HG03066 (cell line): ENCODE data around the gene VAV2.

ENCODE experiments used
- ATAC-seq: cut with Tn5 transposase; IDR thresholded peaks from one replicate; pipeline ENCODE4 v1.9.1; 2021; ENCODE audit warnings: low read depth; ENCODE audit not compliant: unreplicated experiment

The VAV2 gene

DNA sequence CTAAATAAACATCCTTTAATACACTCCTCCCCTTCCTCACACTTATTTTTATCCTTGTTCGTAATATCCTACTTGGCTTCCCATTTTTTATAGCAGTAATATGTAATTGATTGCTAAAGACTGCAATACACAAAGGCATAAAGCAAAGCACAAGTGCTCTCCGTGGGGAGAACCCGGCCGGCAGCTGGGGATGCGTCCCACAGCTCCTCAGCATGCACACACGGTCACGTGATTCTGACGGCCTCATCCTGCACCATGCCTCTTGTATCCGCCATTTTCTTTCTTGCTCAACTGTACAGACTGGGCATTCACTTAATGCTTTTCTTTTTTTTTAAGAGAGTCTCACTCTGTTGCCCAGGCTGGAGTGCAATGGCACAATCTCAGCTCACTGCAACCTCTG lies 36.0 kb upstream of the VAV2 start:
- no peak for ATAC-seq

DNA sequence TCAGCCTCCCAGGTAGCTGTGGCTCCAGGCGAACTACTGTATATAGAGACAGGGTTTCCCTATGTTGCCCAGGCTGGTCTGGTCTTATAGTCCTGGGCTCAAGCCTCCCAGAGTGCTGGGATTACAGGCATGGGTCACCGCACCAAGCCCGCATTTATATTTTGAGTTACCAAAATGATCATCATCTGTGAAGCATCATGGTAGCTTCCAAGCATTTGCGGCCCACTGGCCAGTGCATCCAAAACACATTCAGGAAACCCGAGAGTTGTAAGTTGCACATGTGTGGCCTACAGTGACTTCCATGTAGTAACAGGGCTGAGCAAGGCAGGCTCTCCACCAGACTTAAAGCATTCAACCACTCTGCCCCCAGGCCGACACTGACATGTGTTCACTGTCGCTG lies 35.4 kb upstream of the VAV2 start:
- ATAC-seq, result no peak

DNA sequence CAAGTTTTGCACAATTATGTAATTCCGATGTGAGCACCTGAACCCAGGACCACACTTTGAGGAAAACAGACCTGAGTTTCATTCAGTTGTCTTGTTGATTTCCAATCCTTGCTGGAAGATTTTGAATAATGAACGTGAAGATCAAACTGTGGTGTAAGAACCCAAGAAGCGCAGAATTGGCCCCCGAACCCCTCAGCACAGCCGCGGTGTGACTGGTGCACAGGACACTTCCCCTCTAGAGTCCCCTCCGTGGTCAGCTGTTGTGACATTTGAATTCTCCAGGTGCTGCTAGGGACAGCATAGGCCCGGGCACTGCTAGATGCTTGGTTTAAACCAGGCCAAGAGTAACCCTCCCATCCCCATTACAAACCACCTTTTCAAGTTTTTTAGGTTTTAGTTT lies 34.9 kb upstream of the VAV2 start:
- ATAC-seq, result no peak

DNA sequence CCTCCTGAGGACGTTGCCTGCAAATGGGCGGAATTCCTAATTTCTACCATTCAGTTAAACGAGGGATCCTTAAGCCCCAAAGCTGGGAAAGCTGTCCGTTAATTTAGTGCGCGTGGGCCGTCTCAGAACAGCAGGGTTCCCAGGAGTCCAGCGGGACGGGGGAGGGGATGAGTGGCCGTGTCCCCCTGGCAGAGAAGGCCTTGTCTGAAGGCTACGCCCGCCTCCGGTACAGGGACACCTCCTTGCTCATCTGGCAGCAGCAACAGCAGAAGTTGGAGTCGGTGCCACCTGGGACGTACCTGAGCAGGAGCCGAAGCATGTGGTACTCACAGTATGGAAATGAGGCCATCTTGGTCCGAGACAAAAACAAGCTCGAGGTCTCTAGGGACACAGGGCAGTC lies 34.5 kb upstream of the VAV2 start:
- no peak for ATAC-seq

GRCh38 chr9:134025606-134026541 lies 33.8 kb upstream of the VAV2 start:
- ATAC-seq, result peak; percentile 29

- ATAC-seq, result peak; percentile 75
These were observed 32.9 kb upstream of the VAV2 start, which contains the start of gene BRD3OS for GRCh38 chr9:134024828-134025605. BRD3OS (plus strand) TSS chr9:134025481; CDS start chr9:134026748, 1,267 bp downstream.

GRCh38 chr9:134024214-134024792 lies 32.2 kb upstream of the VAV2 start:
- ATAC-seq, result no peak

GRCh38 chr9:134014946-134015345 lies 22.8 kb upstream of the VAV2 start:
- no peak for ATAC-seq

DNA sequence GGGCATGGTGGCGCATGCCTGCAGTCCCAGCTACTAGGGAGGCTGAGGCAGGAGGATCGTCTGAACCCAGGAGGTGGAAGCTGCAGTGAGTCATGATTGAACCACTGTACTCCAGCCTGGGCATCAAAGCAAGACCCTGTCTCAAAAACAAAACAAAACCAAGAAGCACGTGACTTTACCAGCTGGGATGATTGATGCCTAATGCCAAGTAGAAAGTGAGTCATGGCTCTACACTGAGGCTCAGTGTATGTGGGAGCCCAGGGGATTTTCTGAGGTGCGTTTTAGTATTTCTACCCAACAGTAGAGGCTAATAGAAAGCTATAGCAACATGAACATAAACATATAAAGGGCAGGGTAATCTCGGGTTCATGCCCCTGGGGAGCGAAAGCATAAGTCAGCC lies 19.3 kb upstream of the VAV2 start:
- no peak for ATAC-seq

DNA sequence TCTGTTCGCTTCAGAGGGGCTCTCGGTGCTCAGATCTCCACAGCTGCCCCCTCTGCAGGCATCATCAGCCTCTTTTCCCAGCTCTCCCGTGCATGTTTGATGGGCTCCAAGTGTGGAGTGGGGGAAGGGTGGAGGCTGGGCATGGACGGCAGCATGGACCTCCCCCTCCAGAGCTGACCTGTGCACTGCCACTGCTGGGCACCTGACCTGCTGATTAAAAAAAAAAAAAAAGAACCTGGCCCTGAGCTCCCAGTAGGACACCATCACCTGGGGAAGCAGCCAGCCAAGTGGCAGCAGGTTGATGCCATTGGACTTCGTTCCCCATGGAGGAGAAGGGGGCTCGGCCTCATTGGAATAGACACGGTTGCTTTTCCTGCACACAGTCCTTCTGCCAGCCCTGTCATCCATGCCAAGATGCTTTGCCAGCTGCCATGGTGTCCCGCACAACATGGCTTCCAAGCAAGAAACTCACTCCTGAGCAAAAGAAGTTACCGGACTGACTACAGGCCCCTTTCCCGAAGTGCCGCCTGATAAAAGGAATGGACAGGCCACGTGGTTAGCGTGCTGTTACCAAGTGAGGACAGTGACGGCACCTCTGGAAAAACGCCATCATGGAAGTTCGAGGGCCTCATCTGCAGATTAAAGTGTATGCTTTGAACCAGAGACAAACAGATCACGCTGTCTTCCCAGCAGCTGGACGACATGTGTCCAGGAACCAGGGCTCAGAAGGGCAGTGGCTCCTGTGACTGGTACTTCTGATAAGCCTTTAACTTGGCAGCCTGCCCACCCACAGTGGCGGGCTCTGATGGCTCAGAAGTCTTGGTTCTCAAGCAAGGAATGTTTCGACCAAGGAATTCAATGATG lies 18.4 kb upstream of the VAV2 start:
- no peak for ATAC-seq

GRCh38 chr9:134007571-134007970 lies 15.4 kb upstream of the VAV2 start:
- ATAC-seq, result no peak

DNA sequence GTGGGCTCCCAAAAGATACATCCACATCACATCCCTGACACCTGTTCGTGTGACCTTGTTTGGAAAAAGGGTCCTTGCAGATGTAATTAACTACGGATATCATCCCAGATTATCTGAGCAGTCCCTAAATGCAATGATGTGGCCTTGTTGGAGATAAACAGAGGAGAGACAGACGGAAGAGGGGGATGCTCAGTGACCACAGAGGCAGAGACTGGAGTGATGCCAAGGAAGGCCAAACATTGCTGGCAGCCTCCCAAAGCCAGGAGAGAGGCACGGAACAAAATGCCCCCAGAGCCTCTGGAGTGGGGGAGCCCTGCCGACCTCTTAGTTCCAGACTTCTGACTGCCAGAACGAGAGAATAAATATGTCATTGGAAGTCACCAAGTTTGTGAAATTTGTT lies 15.0 kb upstream of the VAV2 start:
- no peak for ATAC-seq

- ATAC-seq, result no peak
These were observed 13.3 kb upstream of the VAV2 start for GRCh38 chr9:134005381-134005780.

- ATAC-seq, result no peak
These were observed 12.8 kb upstream of the VAV2 start for GRCh38 chr9:134004881-134005280.

- ATAC-seq, result no peak
These were observed 12.2 kb upstream of the VAV2 start for GRCh38 chr9:134004131-134004873.

- no peak for ATAC-seq
These were observed 11.1 kb upstream of the VAV2 start for GRCh38 chr9:134003237-134003636.

DNA sequence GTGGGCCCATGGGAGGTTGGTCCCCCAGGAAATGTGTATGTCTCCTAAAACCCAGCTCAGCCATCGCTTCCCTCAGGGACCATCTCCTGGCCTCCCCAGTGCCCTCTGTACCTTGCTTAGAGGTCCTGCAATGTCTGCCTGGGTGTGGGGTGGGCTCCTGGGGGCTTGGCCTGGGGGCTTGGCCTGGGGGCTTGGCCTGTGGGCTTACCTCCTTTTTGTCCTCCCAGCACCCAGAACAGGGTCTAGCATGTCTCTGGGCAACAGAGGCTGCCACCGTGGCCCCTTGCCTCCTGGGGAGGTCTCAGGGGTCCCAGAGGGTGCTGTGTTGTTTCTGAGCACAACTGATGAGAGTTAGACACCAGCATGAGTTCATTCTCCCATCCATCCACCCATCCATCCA lies 10.7 kb upstream of the VAV2 start:
- ATAC-seq, result no peak

GRCh38 chr9:133999851-134000265 lies 7.7 kb upstream of the VAV2 start:
- no peak for ATAC-seq

- ATAC-seq, result no peak
These were observed 6.9 kb upstream of the VAV2 start for GRCh38 chr9:133998915-133999595.
